ENCODE measurements around the gene TCEA2. TPM values are rescaled to one million over a fixed set of nuclear protein-coding genes. Genes with fewer than 3 reads are reported as not detected.

TCEA2 gene
- total and polyA plus RNA-seq, 2 of the 13 experiments (the other 11 are each of a cell fraction or from before 2014, with no cell fraction given) = 28.1 to 33.7 TPM

- TF ChIP-seq, protein P1, sequence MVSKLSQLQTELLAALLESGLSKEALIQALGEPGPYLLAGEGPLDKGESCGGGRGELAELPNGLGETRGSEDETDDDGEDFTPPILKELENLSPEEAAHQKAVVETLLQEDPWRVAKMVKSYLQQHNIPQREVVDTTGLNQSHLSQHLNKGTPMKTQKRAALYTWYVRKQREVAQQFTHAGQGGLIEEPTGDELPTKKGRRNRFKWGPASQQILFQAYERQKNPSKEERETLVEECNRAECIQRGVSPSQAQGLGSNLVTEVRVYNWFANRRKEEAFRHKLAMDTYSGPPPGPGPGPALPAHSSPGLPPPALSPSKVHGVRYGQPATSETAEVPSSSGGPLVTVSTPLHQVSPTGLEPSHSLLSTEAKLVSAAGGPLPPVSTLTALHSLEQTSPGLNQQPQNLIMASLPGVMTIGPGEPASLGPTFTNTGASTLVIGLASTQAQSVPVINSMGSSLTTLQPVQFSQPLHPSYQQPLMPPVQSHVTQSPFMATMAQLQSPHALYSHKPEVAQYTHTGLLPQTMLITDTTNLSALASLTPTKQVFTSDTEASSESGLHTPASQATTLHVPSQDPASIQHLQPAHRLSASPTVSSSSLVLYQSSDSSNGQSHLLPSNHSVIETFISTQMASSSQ (IDR thresholded peaks at IDR 0.05; ENCODE audit: low read depth) = no peak
- TF ChIP-seq, protein P1 (CRISPR knock-in tag; IDR thresholded peaks at IDR 0.05; ENCODE audit: borderline replicate concordance) = no peak
- no peak for TF ChIP-seq ZNF33A (CRISPR knock-in tag; IDR thresholded peaks at IDR 0.05; ENCODE audit: borderline replicate concordance)
- TF ChIP-seq ZNF770 (CRISPR knock-in tag; IDR thresholded peaks at IDR 0.05) = peak; percentile 68; the same call in 1 of the 2 replicates
- TF ChIP-seq U2AF2 (IDR thresholded peaks at IDR 0.05; ENCODE audit: low read depth, low read length) = no peak
- no peak for TF ChIP-seq BATF2 (CRISPR knock-in tag; IDR thresholded peaks at IDR 0.05)
- no peak for TF ChIP-seq ZSCAN31 (CRISPR knock-in tag; IDR thresholded peaks at IDR 0.05; ENCODE audit: low read depth)
- no peak for TF ChIP-seq GTF2F1 (IDR thresholded peaks at IDR 0.05; ENCODE audit: low read length)
- no peak for TF ChIP-seq ZNF563 (CRISPR knock-in tag; IDR thresholded peaks at IDR 0.05)
- TF ChIP-seq ZNF441 (CRISPR knock-in tag; IDR thresholded peaks at IDR 0.05; ENCODE audit: borderline replicate concordance) = no peak; the same call in 1 of the 2 replicates
- no peak for TF ChIP-seq ONECUT2 (CRISPR knock-in tag; IDR thresholded peaks at IDR 0.05)
- TF ChIP-seq ZNF512 (CRISPR knock-in tag; IDR thresholded peaks at IDR 0.05) = no peak
- peak; percentile 55; the same call in 1 of the 2 replicates for TF ChIP-seq ZNF225 (CRISPR knock-in tag; IDR thresholded peaks at IDR 0.05)
- TF ChIP-seq, protein P2, sequence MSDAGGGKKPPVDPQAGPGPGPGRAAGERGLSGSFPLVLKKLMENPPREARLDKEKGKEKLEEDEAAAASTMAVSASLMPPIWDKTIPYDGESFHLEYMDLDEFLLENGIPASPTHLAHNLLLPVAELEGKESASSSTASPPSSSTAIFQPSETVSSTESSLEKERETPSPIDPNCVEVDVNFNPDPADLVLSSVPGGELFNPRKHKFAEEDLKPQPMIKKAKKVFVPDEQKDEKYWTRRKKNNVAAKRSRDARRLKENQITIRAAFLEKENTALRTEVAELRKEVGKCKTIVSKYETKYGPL (CRISPR knock-in tag; IDR thresholded peaks at IDR 0.05) = no peak
- TF ChIP-seq ZNF33B (CRISPR knock-in tag; IDR thresholded peaks at IDR 0.05) = no peak
- TF ChIP-seq ZNF432 (CRISPR knock-in tag; IDR thresholded peaks at IDR 0.05; ENCODE audit: borderline replicate concordance) = no peak
- no peak for TF ChIP-seq SP1 (IDR thresholded peaks at IDR 0.05)
- TF ChIP-seq SP1 (CRISPR knock-in tag; IDR thresholded peaks at IDR 0.05) = peak; percentile 44
- no peak for TF ChIP-seq SMARCE1 (IDR thresholded peaks at IDR 0.05; ENCODE audit: borderline replicate concordance)
- no peak for TF ChIP-seq CREBL2 (CRISPR knock-in tag; IDR thresholded peaks at IDR 0.05; ENCODE audit: borderline replicate concordance)
- peak; percentile 22 for TF ChIP-seq CBX1 (IDR thresholded peaks at IDR 0.05; ENCODE audit: low read depth)
Measured at GRCh38 chr20:64050261-64051032, 12.6 kb upstream of the TCEA2 start (continued).
